WTC11 (cell line): ENCODE data around the gene COL25A1.

ENCODE experiments used
- AR ChIP-seq: fragments of 250-450 bp; sonication (Bioruptor Pico); IDR thresholded peaks from 2 replicates; pipeline ENCODE4 v1.9.0; 2021; ENCODE audit warnings: mild to moderate bottlenecking
- CTCF ChIP-seq: fragments of 200-600 bp; IDR thresholded peaks from 2 replicates; pipeline ENCODE4 v1.8.0; 2022; ENCODE audit warnings: antibody characterized with exemption
- HMGXB4 ChIP-seq: sonication (generic); formaldehyde crosslinking; IDR thresholded peaks from 2 replicates; pipeline ENCODE4 v1.8.1; 2023; ENCODE audit warnings: mild to moderate bottlenecking, moderate library complexity, missing genetic modification reagents
- TP53 ChIP-seq: sonication (generic); formaldehyde crosslinking; IDR thresholded peaks from 2 replicates; pipeline ENCODE4 v1.8.1; 2023; ENCODE audit warnings: mild to moderate bottlenecking, missing genetic modification reagents
- ZNF263 ChIP-seq: sonication (generic); formaldehyde crosslinking; IDR thresholded peaks from 2 replicates; pipeline ENCODE4 v1.8.1; 2022; ENCODE audit warnings: low read depth, mild to moderate bottlenecking, moderate library complexity, missing genetic modification reagents

- TF ChIP-seq CTCF (no peak), TP53 (CRISPR knock-in tag) (no peak), ZNF263 (no peak), AR (CRISPR knock-in tag) (no peak), HMGXB4 (CRISPR knock-in tag) (no peak)
These were observed 433.7 kb downstream of the COL25A1 start for GRCh38 chr4:108868606-108869227.
